Measurements from ENCODE around the gene KCNC2.

The KCNC2 gene

GRCh38 chr12:75157385-75157784 lies 52.3 kb downstream of the KCNC2 start:
- DNase-seq, result no peak

- no peak for DNase-seq
Measured at GRCh38 chr12:75155962-75156361, 53.7 kb downstream of the KCNC2 start.

- DNase-seq, result no peak
Measured at GRCh38 chr12:75154388-75154787, 55.3 kb downstream of the KCNC2 start.

- no peak for DNase-seq
Measured at GRCh38 chr12:75139196-75139595, 70.4 kb downstream of the KCNC2 start.

- no peak for DNase-seq
Measured at GRCh38 chr12:75137896-75138295, 71.7 kb downstream of the KCNC2 start.

- DNase-seq, result no peak
Measured at GRCh38 chr12:75135026-75135425, 74.6 kb downstream of the KCNC2 start.

GRCh38 chr12:75130811-75131210 lies 78.8 kb downstream of the KCNC2 start:
- DNase-seq, result no peak

- no peak for DNase-seq
Measured at GRCh38 chr12:75129275-75129674, 80.4 kb downstream of the KCNC2 start.

GRCh38 chr12:75121036-75121705 lies 88.5 kb downstream of the KCNC2 start:
- DNase-seq, result no peak

- DNase-seq, result no peak
Measured at GRCh38 chr12:75120311-75120711, 89.3 kb downstream of the KCNC2 start.

- DNase-seq, result no peak
Measured at GRCh38 chr12:75116646-75117198, 92.9 kb downstream of the KCNC2 start.

GRCh38 chr12:75115748-75116147 lies 93.9 kb downstream of the KCNC2 start:
- no peak for DNase-seq

- no peak for DNase-seq
Measured at GRCh38 chr12:75103822-75104221, 105.8 kb downstream of the KCNC2 start.

GRCh38 chr12:75101781-75102180 lies 107.9 kb downstream of the KCNC2 start:
- no peak for DNase-seq

GRCh38 chr12:75099210-75099609 lies 110.4 kb downstream of the KCNC2 start:
- no peak for DNase-seq

- no peak for DNase-seq
Measured at GRCh38 chr12:75097003-75097402, 112.6 kb downstream of the KCNC2 start.

- DNase-seq, result no peak
Measured at GRCh38 chr12:75087654-75088053, 122.0 kb downstream of the KCNC2 start.

- no peak for DNase-seq
Measured at GRCh38 chr12:75086091-75087038, 123.3 kb downstream of the KCNC2 start.

- DNase-seq, result no peak
Measured at GRCh38 chr12:75081305-75081704, 128.3 kb downstream of the KCNC2 start.

GRCh38 chr12:75080582-75080981 lies 129.1 kb downstream of the KCNC2 start:
- no peak for DNase-seq

- DNase-seq, result no peak
Measured at GRCh38 chr12:75065482-75065881, 144.2 kb downstream of the KCNC2 start.

GRCh38 chr12:75062691-75063090 lies 146.9 kb downstream of the KCNC2 start:
- DNase-seq, result no peak

- DNase-seq, result no peak
Measured at GRCh38 chr12:75058228-75058627, 151.4 kb downstream of the KCNC2 start.

- no peak for DNase-seq
Measured at GRCh38 chr12:75048767-75049166, 160.9 kb downstream of the KCNC2 start.

Measured in NCI-H2081 treated with DMSO at 0.1 percent for 48 hours (cell line).